ENCODE data around the gene NINJ1. TPM values are rescaled to one million over a fixed set of nuclear protein-coding genes. Genes with fewer than 3 reads are reported as not detected.
A peak's percentile ranks its signal among the peaks of the same experiment; 100 is the strongest.

NINJ1 gene
- polyA plus RNA-seq, 1 experiment = 53.9 TPM

GRCh38 chr9:93121316-93122241 lies 12.5 kb downstream of the NINJ1 start:
- Histone ChIP-seq H3K36me3 (ENCODE audit: control insufficient read depth, insufficient read depth, low read length) (peaks cover 14% of the 10 kb centered on the region), H3K4me3 (ENCODE audit: low read depth, low read length) (no peak overlapping the region), H3K27me3 (ENCODE audit: control insufficient read depth, insufficient read depth, low read length) (no peaks in the 10 kb centered on the region)
- DNase-seq (ENCODE audit: low read depth) = no peak
- TF ChIP-seq, protein P1, sequence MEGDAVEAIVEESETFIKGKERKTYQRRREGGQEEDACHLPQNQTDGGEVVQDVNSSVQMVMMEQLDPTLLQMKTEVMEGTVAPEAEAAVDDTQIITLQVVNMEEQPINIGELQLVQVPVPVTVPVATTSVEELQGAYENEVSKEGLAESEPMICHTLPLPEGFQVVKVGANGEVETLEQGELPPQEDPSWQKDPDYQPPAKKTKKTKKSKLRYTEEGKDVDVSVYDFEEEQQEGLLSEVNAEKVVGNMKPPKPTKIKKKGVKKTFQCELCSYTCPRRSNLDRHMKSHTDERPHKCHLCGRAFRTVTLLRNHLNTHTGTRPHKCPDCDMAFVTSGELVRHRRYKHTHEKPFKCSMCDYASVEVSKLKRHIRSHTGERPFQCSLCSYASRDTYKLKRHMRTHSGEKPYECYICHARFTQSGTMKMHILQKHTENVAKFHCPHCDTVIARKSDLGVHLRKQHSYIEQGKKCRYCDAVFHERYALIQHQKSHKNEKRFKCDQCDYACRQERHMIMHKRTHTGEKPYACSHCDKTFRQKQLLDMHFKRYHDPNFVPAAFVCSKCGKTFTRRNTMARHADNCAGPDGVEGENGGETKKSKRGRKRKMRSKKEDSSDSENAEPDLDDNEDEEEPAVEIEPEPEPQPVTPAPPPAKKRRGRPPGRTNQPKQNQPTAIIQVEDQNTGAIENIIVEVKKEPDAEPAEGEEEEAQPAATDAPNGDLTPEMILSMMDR (IDR thresholded peaks at IDR 0.05; ENCODE audit: insufficient read depth, low read depth, low read length) = no peak
- ChIA-PET CTCF (interaction anchor here (3.5 kb wide), 1 partner anchor 12 kb away, joined by 29 read pairs; no protein-coding TSS in a partner anchor), POLR2A (no interaction called here)

GRCh38 chr9:93120846-93121315 lies 13.2 kb downstream of the NINJ1 start:
- POLR2A ChIA-PET = no interaction called here
- DNase-seq (ENCODE audit: low read depth) = no peak
- no peaks in the 10 kb centered on the region for H3K27me3 ChIP-seq (ENCODE audit: control insufficient read depth, insufficient read depth, low read length)
- CTCF ChIA-PET = interaction anchor here (1.8 to 3.5 kb wide), 2 partner anchors 11 to 14 kb away, joined by 5 to 29 read pairs; no protein-coding TSS in a partner anchor
- TF ChIP-seq, protein P1 (IDR thresholded peaks at IDR 0.05; ENCODE audit: insufficient read depth, low read depth, low read length) = no peak
- H3K4me3 ChIP-seq (ENCODE audit: low read depth, low read length) = no peak overlapping the region
- peaks cover 14% of the 10 kb centered on the region for H3K36me3 ChIP-seq (ENCODE audit: control insufficient read depth, insufficient read depth, low read length)

- H3K27me3 ChIP-seq (ENCODE audit: control insufficient read depth, insufficient read depth, low read length) = no peaks in the 10 kb centered on the region
- CTCF ChIA-PET = interaction anchor here (1.8 to 3.5 kb wide), 2 partner anchors 11 to 15 kb away, joined by 5 to 29 read pairs; no protein-coding TSS in a partner anchor
- DNase-seq (ENCODE audit: low read depth) = peak; percentile 49
- peaks cover 14% of the 10 kb centered on the region for H3K36me3 ChIP-seq (ENCODE audit: control insufficient read depth, insufficient read depth, low read length)
- POLR2A ChIA-PET = interaction anchor here (1.0 kb wide), 1 partner anchor 349 kb away, joined by 4 read pairs; no protein-coding TSS in a partner anchor
- TF ChIP-seq, protein P1 (IDR thresholded peaks at IDR 0.05; ENCODE audit: insufficient read depth, low read depth, low read length) = peak; percentile 51
- no peak overlapping the region for H3K4me3 ChIP-seq (ENCODE audit: low read depth, low read length)
Measured at GRCh38 chr9:93119953-93120845, 13.9 kb downstream of the NINJ1 start.

GRCh38 chr9:93119703-93119952 lies 14.4 kb downstream of the NINJ1 start:
- DNase-seq (ENCODE audit: low read depth) = no peak
- TF ChIP-seq, protein P1 (IDR thresholded peaks at IDR 0.05; ENCODE audit: insufficient read depth, low read depth, low read length) = no peak
- H3K27me3 ChIP-seq (ENCODE audit: control insufficient read depth, insufficient read depth, low read length) = no peaks in the 10 kb centered on the region
- H3K4me3 ChIP-seq (ENCODE audit: low read depth, low read length) = no peak overlapping the region
- peaks cover 10% of the 10 kb centered on the region for H3K36me3 ChIP-seq (ENCODE audit: control insufficient read depth, insufficient read depth, low read length)
- ChIA-PET POLR2A (interaction anchor here (1.0 kb wide), 1 partner anchor 349 kb away, joined by 4 read pairs; no protein-coding TSS in a partner anchor), CTCF (interaction anchor here (0.6 to 3.5 kb wide), 4 partner anchors 10 to 209 kb away, joined by 3 to 29 read pairs (median 4); no protein-coding TSS in a partner anchor)
